Measurements from ENCODE around the gene CHORDC1. TPM values are rescaled to one million over a fixed set of nuclear protein-coding genes. Genes with fewer than 3 reads are reported as not detected.
"Not testable (repeated sequence)": the region's sequence is repeated elsewhere in the genome, so short reads cannot be mapped to it uniquely, and the experiment has no call there.

The CHORDC1 gene
- polyA plus RNA-seq, result 10 to 100 TPM in 2 of 3 donors, 1 to 10 TPM in 1; 6.8 to 19.1 (median 18.4) TPM

- H3K27ac ChIP-seq (ENCODE audit: low read depth, low read length), result peak within 1 kb of the TSS; percentile 32
- WGBS, 3 donors, result 0 to 1% (median 0%) methylated on average over 64 to 71 of the region's 71 CpGs
These were observed at the start of gene CHORDC1 for GRCh38 chr11:90222459-90223247. Gene CHORDC1 (minus strand): TSS chr11:90223049. CDS start chr11:90222954, 95 bp downstream.

GRCh38 chr11:90257158-90257525 is 34.3 kb upstream of the CHORDC1 start:
- H3K27ac ChIP-seq (ENCODE audit: low read depth, low read length), result no peak overlapping the region
- WGBS, 3 donors, result 86 to 93% (median 86%) methylated on average over 1 of the region's 1 CpG

DNA sequence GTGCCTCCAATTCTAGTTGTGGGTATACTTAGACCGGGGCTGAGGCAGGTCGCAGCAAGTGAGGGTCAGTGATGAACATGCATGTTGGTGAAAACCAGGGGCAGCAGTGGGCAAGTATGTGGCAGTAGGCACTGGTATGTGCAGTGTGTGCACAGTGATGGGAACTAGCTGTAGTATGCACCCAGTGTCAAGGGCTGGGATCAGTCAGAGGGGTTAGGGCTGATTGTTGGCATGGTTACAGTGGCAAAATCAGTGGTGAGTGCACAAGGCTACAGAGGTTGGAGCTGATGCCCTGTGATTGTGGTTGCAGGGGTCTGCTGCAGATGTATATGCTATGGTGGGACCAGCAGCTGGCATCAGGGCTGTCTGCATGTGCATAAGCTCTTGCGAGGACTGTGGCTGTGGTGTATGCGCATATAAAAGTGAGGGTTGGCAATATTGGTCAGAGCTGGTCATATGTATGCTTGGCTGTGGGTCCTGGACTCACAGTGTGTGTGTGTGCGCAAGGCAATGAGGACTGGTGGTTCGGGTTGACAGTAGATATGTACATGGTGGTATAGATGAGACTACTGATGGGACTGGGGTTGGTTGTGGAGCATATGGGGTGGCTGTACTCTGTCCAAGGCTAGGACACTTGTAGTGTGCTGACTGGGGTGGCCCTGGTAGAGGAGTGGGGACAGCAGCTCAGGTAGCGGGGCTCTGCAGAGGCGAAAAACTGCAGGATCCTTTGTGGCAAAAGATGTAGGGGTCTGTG is 33.7 kb upstream of the CHORDC1 start:
- no peak overlapping the region for H3K27ac ChIP-seq (ENCODE audit: low read depth, low read length)
- 82 to 88% (median 84%) methylated on average over 8 of the region's 8 CpGs for WGBS, 3 donors

DNA sequence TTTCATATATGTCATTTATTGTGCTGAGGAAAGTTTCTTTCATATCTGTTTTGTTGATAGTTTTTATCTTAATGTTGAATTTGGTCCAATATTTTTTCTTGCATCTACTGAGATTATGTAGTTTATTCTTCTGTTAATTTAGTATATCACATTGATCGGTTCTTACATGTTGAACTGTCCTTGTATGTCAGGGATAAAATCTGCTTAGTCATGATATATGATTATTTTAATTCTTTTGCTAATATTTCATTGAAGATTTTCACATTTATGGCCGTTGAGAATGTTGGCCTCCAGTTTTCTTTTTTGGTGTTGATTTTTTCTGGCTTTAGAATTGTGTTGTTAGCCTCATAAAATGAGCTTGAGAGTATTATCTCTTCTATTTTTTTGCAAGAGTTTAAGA is 31.2 kb upstream of the CHORDC1 start:
- H3K27ac ChIP-seq (ENCODE audit: low read depth, low read length), result no peak overlapping the region
- WGBS, 3 donors, result 39 to 87% (median 75%) methylated on average over 2 of the region's 2 CpGs

DNA sequence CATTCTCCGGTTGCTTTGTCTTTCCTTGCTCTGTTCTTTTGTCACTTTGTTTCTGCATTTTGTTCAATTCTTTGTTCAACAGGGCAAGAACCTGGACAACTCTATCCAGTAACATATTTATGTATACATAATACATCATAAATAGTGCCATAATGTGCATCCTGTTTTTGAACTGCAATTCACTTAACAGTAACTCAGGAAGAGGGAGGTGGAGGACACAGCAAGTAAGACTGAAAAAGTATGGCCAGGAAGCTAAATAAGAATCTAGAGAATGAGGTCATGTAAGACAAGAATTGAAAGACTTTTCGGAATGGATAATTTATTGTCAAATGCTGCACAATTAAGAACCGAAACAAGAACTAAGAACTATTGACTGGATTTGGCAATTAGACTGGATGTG is 29.2 kb upstream of the CHORDC1 start:
- 70 to 76% (median 73%) methylated on average over 3 of the region's 3 CpGs for WGBS, 3 donors
- no peak overlapping the region for H3K27ac ChIP-seq (ENCODE audit: low read depth, low read length)

- WGBS, 3 donors, result 53 to 73% (median 54%) methylated on average over 2 of the region's 2 CpGs
- H3K27ac ChIP-seq (ENCODE audit: low read depth, low read length), result no peak overlapping the region
These were observed 28.8 kb upstream of the CHORDC1 start for GRCh38 chr11:90251599-90251998.

DNA sequence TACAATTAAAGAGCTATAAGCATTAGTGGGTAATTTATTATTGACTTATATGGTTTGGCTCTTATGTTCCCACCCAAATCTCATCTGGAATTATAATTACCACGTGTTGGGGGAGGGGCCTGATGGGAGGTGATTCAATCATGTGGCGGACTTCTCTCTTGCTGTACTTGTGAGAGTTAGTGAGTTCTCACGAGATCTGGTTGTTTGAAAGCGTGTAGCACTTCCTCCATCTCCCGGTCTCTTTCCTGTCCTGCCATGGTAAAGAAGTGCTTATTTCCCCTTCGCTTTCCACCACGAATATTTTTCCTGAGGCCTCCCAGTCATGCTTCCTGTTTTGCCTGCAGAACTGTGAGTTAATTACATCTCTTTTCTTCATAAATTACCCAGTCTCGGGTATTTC is 28.1 kb upstream of the CHORDC1 start:
- H3K27ac ChIP-seq (ENCODE audit: low read depth, low read length), result no peak overlapping the region
- WGBS, 3 donors, result 34 to 63% (median 47%) methylated on average over 8 of the region's 8 CpGs

GRCh38 chr11:90246468-90246867 is 23.6 kb upstream of the CHORDC1 start:
- WGBS, 3 donors, result 79 to 96% (median 90%) methylated on average over 1 of the region's 1 CpG

DNA sequence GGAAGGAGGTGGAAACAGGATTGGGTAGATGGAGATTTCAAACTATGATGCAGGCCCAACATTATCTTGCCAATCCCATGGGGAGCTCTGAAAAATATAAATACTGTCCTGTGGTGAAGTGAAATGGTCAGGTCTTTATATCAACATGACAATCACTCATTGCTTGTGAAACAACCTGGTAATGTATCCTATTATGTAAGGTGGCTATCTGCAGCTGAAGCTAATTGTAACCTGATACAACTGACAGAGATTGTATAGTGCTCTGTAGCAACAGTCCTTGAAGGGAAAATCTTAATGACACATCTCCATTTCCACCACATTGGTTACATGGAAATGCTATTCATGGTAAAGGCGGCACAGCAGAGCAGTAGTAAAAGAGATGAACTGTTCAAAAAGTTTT is 20.7 kb upstream of the CHORDC1 start:
- 77 to 94% (median 84%) methylated on average over 1 of the region's 1 CpG for WGBS, 3 donors
- no peak overlapping the region for H3K27ac ChIP-seq (ENCODE audit: low read depth, low read length)

More at GRCh38 chr11:90246468-90246867, 23.6 kb upstream of the CHORDC1 start:
- H3K27ac ChIP-seq (ENCODE audit: low read depth, low read length), result no peak overlapping the region

DNA sequence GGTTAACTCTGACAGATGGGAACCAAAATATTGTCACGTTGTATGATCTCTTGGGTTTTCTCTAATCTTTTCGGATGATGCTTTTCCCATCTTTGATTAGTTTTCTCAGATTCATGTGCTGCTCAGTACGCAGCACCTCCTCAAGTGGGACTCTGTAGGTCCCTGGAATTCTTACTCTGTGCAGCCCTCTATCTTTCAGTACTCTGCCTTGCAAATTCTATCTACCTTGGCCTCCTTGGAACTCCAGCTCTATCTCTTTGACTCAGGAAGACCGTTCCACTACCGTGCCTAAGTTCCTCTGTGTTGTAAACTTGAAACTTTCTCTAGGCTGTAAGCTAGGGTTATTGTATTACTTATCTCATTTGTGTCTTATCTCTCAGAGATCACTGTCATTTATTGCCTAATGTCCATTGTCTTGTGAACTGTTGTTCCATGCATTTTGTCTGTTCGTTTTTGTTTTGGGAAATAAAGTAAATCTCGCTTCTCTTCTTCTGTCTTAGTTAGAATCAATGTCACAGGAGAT is 20.1 kb upstream of the CHORDC1 start:
- no peak overlapping the region for H3K27ac ChIP-seq (ENCODE audit: low read depth, low read length)
- 57 to 72% (median 67%) methylated on average over 7 of the region's 7 CpGs for WGBS, 3 donors

- no peak overlapping the region for H3K27ac ChIP-seq (ENCODE audit: low read depth, low read length)
- 68 to 89% (median 72%) methylated on average over 4 of the region's 4 CpGs for WGBS, 3 donors
These were observed 18.6 kb upstream of the CHORDC1 start for GRCh38 chr11:90241414-90241813.

- H3K27ac ChIP-seq (ENCODE audit: low read depth, low read length), result not testable (repeated sequence)
- WGBS, 3 donors, result 83 to 89% (median 86%) methylated on average over 15 to 18 of the region's 20 CpGs
These were observed 17.3 kb upstream of the CHORDC1 start for GRCh38 chr11:90239967-90240636.

- no peak overlapping the region for H3K27ac ChIP-seq (ENCODE audit: low read depth, low read length)
- 78 to 86% (median 84%) methylated on average over 4 of the region's 4 CpGs for WGBS, 3 donors
These were observed 14.2 kb upstream of the CHORDC1 start for GRCh38 chr11:90237004-90237403.

- H3K27ac ChIP-seq (ENCODE audit: low read depth, low read length), result no peak overlapping the region
- 75 to 87% (median 82%) methylated on average over 4 of the region's 4 CpGs for WGBS, 3 donors
These were observed 12.7 kb upstream of the CHORDC1 start for GRCh38 chr11:90235526-90235925.

- WGBS, 3 donors, result 54 to 84% (median 80%) methylated on average over 2 of the region's 2 CpGs
- no peak overlapping the region for H3K27ac ChIP-seq (ENCODE audit: low read depth, low read length)
These were observed 12.1 kb upstream of the CHORDC1 start for GRCh38 chr11:90234977-90235376.

GRCh38 chr11:90229791-90230190 is 6.9 kb upstream of the CHORDC1 start:
- no peak overlapping the region for H3K27ac ChIP-seq (ENCODE audit: low read depth, low read length)
- WGBS, 3 donors, result 88 to 93% (median 91%) methylated on average over 1 of the region's 1 CpG

GRCh38 chr11:90228056-90228455 is 5.2 kb upstream of the CHORDC1 start:
- no peak overlapping the region for H3K27ac ChIP-seq (ENCODE audit: low read depth, low read length)
- 90 to 94% (median 93%) methylated on average over 3 of the region's 3 CpGs for WGBS, 3 donors

DNA sequence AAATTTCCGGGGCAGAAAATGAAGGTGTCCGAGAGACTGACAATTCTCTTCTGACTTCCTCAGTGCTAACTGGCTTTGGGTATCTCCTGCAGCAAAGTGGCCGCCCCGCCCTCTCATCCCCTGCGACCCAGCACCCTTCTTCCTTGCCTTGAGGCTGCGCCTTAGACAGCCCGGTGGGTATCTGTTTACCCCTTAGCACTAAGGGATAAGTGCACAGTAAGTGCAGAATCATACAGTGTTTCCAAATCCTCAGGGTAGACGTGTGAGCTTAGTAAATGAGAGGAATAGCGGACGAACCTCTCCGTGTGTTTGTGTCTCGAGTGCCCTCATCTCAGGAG is 368 bp upstream of the CHORDC1 start:
- WGBS, 3 donors, result 0 to 1% (median 1%) methylated on average over 12 of the region's 12 CpGs
- H3K27ac ChIP-seq (ENCODE audit: low read depth, low read length), result no peak overlapping the region
